DND-41 (cell line): ENCODE data around the gene NPAS1.

Experiments used
- ATAC-seq: fragments of 200-7000 bp; cut with Tn5 transposase; 3 replicates; pipeline ENCODE4 v1.9.1; 2021; ENCODE audit warnings: low read depth; ENCODE audit not compliant: insufficient read depth
- DNase-seq: peaks from one replicate; pipeline ENCODE4 v3.0.0-alpha.2; 2020
- H2AFZ ChIP-seq: 2 replicates; pipeline ENCODE4 v1.6.0; 2012; ENCODE audit warnings: low read depth, low read length
- H3K27ac ChIP-seq: 2 replicates; pipeline ENCODE4 v1.5.1; 2012; ENCODE audit warnings: low read length, inconsistent platforms
- H3K27me3 ChIP-seq: fragments of 200-600 bp; sonication (generic); 2 replicates; pipeline ENCODE4 v1.6.0; 2012; ENCODE audit warnings: low read length, mild to moderate bottlenecking, inconsistent platforms; ENCODE audit not compliant: insufficient read depth, poor library complexity
- H3K36me3 ChIP-seq: 2 replicates; pipeline ENCODE4 v1.5.1; 2012; ENCODE audit warnings: low read length, inconsistent platforms; ENCODE audit not compliant: insufficient read depth
- H3K4me1 ChIP-seq: 2 replicates; pipeline ENCODE4 v1.5.1; 2012; ENCODE audit warnings: mild to moderate bottlenecking, low read length; ENCODE audit not compliant: insufficient read depth
- H3K4me2 ChIP-seq: 2 replicates; pipeline ENCODE4 v1.6.0; 2012; ENCODE audit warnings: mild to moderate bottlenecking, moderate library complexity, low read length, inconsistent platforms; ENCODE audit not compliant: insufficient read depth
- H3K4me3 ChIP-seq, 2 experiments: fragments of 200-600 bp in 1 of 2; shearing (Covaris generic) in 1 of 2; 2 replicates each; pipeline ENCODE4 v1.5.1; 2012 to 2016; ENCODE audit warnings: inconsistent platforms in 2 of 2, low read length in 2 of 2, mild to moderate bottlenecking in 2 of 2, low read depth in 1 of 2, moderate library complexity in 1 of 2
- H3K79me2 ChIP-seq: 2 replicates; pipeline ENCODE4 v1.6.0; 2012; ENCODE audit warnings: low read length, inconsistent platforms; ENCODE audit not compliant: insufficient read depth
- H3K9ac ChIP-seq: 2 replicates; pipeline ENCODE4 v1.6.0; 2012; ENCODE audit warnings: low read depth, mild to moderate bottlenecking, inconsistent platforms, low read length, moderate library complexity
- H3K9me3 ChIP-seq: 2 replicates; pipeline ENCODE4 v1.5.1; 2012; ENCODE audit warnings: low read length, moderate library complexity, mild to moderate bottlenecking, inconsistent platforms; ENCODE audit not compliant: insufficient read depth, severe bottlenecking
- H4K20me1 ChIP-seq: 2 replicates; pipeline ENCODE4 v1.6.0; 2012; ENCODE audit warnings: low read length; ENCODE audit not compliant: insufficient read depth
- EZH2 ChIP-seq: IDR thresholded peaks from 3 replicates; pipeline ENCODE4 v1.6.1; 2012; ENCODE audit warnings: borderline replicate concordance, low read depth, mild to moderate bottlenecking, moderate library complexity, low read length, inconsistent platforms; ENCODE audit not compliant: severe bottlenecking
- TF ChIP-seq, protein P1 (sequence below): IDR thresholded peaks from 2 replicates; pipeline ENCODE4 v1.5.1; 2012; ENCODE audit warnings: borderline replicate concordance, low read length, moderate library complexity, mild to moderate bottlenecking; ENCODE audit not compliant: poor library complexity, severe bottlenecking; ENCODE audit errors: extremely low read depth

Gene NPAS1

DNA sequence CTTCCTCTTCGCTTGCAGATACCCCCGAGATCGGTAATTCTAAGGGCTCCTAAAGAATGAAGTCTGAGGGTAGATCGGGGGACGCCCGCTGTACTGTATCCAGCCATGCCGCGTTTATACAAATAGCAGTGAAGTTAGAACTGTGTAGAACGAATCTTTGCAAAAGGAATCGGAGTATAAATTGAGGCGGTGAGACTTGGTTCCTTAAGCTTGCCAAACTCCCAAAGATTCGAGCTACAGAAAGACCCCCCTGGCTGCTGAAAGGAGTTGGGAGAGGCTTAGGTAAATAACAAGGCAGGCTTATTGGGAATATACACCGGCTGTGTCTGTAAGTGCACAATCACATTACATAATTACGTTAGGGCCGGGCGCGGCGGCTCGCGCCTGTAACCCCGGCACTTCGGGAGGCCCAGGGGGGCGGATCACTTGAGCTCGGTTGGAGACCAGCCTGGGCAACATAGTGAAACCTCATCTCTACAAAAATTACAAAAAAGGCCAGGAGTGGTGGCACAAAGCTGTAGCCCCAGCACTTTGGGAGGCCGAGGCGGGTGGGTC, 16.5 kb downstream of the NPAS1 start:
- peak overlapping the region; percentile 62 for H3K27ac ChIP-seq
- TF ChIP-seq EZH2: no peak
- TF ChIP-seq, protein P1, sequence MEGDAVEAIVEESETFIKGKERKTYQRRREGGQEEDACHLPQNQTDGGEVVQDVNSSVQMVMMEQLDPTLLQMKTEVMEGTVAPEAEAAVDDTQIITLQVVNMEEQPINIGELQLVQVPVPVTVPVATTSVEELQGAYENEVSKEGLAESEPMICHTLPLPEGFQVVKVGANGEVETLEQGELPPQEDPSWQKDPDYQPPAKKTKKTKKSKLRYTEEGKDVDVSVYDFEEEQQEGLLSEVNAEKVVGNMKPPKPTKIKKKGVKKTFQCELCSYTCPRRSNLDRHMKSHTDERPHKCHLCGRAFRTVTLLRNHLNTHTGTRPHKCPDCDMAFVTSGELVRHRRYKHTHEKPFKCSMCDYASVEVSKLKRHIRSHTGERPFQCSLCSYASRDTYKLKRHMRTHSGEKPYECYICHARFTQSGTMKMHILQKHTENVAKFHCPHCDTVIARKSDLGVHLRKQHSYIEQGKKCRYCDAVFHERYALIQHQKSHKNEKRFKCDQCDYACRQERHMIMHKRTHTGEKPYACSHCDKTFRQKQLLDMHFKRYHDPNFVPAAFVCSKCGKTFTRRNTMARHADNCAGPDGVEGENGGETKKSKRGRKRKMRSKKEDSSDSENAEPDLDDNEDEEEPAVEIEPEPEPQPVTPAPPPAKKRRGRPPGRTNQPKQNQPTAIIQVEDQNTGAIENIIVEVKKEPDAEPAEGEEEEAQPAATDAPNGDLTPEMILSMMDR: no peak
- H3K9ac ChIP-seq: peak overlapping the region; percentile 53
- ATAC-seq: peak; percentile 19
- 0 out of 2 replicates have a peak, but pooled peaks cover 2% of the 10 kb centered on the region for H4K20me1 ChIP-seq
- no peaks in the 10 kb centered on the region for H3K27me3 ChIP-seq
- H3K79me2 ChIP-seq: no peaks in the 10 kb centered on the region
- H3K9me3 ChIP-seq: no peaks in the 10 kb centered on the region
- peak overlapping the region; percentile 29 to 61; a peak in 3 of 4 replicates for H3K4me3 ChIP-seq
- H3K4me2 ChIP-seq: peak overlapping the region; percentile 93
- peaks cover 20% of the 10 kb centered on the region for H3K4me1 ChIP-seq
- peak overlapping the region; percentile 72 for H2AFZ ChIP-seq
- H3K36me3 ChIP-seq: no peaks in the 10 kb centered on the region
- peak; percentile 40 for DNase-seq

DNA sequence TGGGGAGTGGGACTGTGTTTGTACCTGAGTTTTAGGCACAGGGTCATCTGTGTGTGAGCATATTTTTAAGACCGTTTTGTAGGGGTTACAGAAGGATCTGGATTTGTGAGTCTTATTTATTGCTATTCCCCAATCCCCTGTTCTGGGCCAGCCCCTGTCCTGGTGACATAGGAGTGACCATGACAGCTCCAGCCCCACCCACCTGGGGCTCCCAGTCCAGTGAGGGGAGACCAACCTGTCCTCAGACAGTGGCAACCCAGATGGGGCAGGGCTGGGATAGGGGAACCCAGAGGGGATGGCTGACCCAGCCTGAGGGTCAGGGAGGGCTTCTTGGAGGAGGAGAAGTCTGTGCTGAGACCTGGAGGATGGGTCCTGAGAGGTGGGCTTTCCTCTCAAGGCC, 18.1 kb downstream of the NPAS1 start:
- no peak for TF ChIP-seq EZH2
- TF ChIP-seq, protein P1: no peak
- Histone ChIP-seq H3K9ac (no peak overlapping the region), H2AFZ (no peak overlapping the region), H4K20me1 (no peaks in the 10 kb centered on the region), H3K79me2 (no peaks in the 10 kb centered on the region), H3K27ac (no peak overlapping the region), H3K4me2 (no peak overlapping the region), H3K4me1 (peaks cover 20% of the 10 kb centered on the region), H3K27me3 (no peaks in the 10 kb centered on the region), H3K36me3 (peaks cover 4% of the 10 kb centered on the region; the same call in 1 of the 2 replicates), H3K9me3 (no peaks in the 10 kb centered on the region), H3K4me3 (no peak overlapping the region)
- ATAC-seq: no peak
- DNase-seq: no peak

DNA sequence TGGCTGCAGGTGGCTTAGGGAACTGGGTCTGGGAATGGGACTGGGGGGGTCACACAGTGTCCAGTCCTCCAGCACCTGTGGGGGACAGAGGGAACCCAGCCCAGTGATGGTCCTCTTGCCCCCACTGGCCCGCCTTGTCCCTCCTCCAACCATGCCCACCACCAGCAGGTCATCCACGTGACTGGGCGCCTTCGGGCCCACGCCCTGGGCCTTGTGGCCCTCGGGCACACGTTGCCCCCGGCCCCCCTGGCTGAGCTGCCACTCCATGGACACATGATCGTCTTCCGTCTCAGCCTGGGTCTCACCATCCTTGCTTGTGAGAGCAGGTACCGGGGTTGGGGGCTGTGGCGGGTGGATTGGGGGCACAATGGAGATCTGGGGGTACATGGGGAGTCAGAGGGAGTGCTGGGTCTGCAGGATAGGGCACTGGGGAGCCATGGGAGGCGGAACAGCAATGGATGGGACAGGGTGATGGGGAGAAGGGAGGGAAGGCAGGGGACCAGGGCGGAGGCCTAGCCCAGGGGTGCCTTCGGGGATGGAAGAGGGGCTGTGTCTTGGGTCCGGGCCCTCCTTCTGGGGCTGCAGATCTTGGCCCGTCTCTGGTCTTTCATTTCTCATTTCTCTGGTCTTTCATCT, 19.7 kb downstream of the NPAS1 start:
- H4K20me1 ChIP-seq: no peaks in the 10 kb centered on the region
- no peak overlapping the region for H3K4me3 ChIP-seq
- no peak for ATAC-seq
- H3K27ac ChIP-seq: no peak overlapping the region
- H3K27me3 ChIP-seq: no peaks in the 10 kb centered on the region
- H3K9me3 ChIP-seq: no peaks in the 10 kb centered on the region
- H3K4me2 ChIP-seq: no peak overlapping the region
- DNase-seq: no peak
- H3K9ac ChIP-seq: no peak overlapping the region
- H3K79me2 ChIP-seq: no peaks in the 10 kb centered on the region
- H3K36me3 ChIP-seq: peaks cover 5% of the 10 kb centered on the region; the same call in 1 of the 2 replicates
- TF ChIP-seq, protein P1: no peak
- no peak for TF ChIP-seq EZH2
- no peak overlapping the region for H2AFZ ChIP-seq
- peaks cover 20% of the 10 kb centered on the region for H3K4me1 ChIP-seq
